ENCODE measurements around the gene RALY.

The RALY gene

DNA sequence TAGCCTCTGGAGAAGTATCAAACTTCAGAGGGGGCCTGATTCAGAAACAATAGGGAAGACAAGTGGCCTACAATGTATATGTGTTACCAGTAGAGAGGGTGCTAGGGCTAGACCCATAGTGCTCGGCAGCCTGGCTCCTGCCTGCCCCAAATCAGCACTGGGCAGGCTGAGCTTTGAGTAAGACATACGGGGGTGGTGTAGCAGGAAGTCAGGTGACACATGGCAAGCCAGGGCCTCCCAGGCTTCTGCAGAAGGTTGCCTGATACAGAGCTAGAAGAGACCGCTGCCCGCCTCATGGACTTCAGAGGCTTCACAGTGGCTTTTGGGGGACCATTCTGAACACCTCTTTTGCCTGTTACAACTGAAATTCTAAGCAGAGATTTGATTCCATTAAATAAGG, 43.4 kb downstream of the RALY start:
- FAIRE-seq (no peak), DNase-seq (ENCODE audit: insufficient read length, low spot score) (no peak)
- TF ChIP-seq CTCF (IDR thresholded peaks at IDR 0.05; ENCODE audit: insufficient read depth, missing control alignments), result no peak

DNA sequence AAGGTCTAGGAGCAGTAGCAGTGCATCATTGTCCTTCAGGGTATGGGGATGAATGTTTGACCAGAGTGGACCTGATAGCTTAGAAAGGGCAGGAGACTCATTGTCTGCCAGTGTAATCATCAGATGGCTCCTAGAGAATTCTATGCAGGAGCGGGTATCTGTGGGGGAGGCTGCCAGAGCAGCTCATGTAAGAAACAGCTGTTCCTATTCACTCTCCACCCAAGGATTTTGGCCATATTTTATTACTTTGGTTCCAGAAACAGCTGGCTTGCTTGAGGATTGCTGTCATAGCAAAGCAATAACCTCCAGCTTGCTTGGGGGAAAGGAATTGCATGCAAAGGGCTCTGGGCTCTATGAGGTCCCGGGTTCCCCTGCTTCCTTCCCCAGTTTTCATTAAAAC, 44.1 kb downstream of the RALY start:
- no peak for TF ChIP-seq CTCF (IDR thresholded peaks at IDR 0.05; ENCODE audit: insufficient read depth, missing control alignments)
- no peak for DNase-seq (ENCODE audit: insufficient read length, low spot score)
- FAIRE-seq, result no peak

- no peak for FAIRE-seq
- DNase-seq (ENCODE audit: insufficient read length, low spot score), result no peak
- no peak for TF ChIP-seq CTCF (IDR thresholded peaks at IDR 0.05; ENCODE audit: insufficient read depth, missing control alignments)
These were observed 46.7 kb downstream of the RALY start for GRCh38 chr20:34040300-34040995.

GRCh38 chr20:34041226-34041625, 47.5 kb downstream of the RALY start:
- TF ChIP-seq CTCF (IDR thresholded peaks at IDR 0.05; ENCODE audit: insufficient read depth, missing control alignments), result no peak
- no peak for FAIRE-seq
- DNase-seq (ENCODE audit: insufficient read length, low spot score), result no peak

DNA sequence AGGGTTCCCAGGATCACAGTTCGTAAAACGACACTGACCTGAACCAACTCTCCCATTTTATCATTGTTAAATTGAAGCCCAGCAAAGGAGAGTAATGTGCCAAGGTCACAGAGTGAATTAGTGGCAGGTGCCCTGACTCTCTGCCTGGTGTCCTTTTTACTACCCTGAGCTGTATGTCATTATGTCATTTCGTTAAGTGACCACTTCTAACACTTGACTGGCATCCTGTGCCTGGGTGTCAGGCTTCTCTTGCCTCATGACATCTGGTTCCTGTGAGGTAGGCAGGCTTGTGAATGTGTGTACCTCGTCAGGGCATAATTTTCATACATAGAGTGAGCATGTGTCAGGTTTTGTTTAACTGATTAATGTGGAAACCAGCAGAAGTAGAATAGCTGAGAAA, 48.6 kb downstream of the RALY start:
- FAIRE-seq, result no peak
- no peak for TF ChIP-seq CTCF (IDR thresholded peaks at IDR 0.05; ENCODE audit: insufficient read depth, missing control alignments)
- no peak for DNase-seq (ENCODE audit: insufficient read length, low spot score)

GRCh38 chr20:34043025-34043424, 49.3 kb downstream of the RALY start:
- no peak for TF ChIP-seq CTCF (IDR thresholded peaks at IDR 0.05; ENCODE audit: insufficient read depth, missing control alignments)
- FAIRE-seq (no peak), DNase-seq (ENCODE audit: insufficient read length, low spot score) (no peak)

- DNase-seq (ENCODE audit: insufficient read length, low spot score) (no peak), FAIRE-seq (no peak)
- no peak for TF ChIP-seq CTCF (IDR thresholded peaks at IDR 0.05; ENCODE audit: insufficient read depth, missing control alignments)
These were observed 51.6 kb downstream of the RALY start for GRCh38 chr20:34045294-34045693.

All from D721Med (cell line).